Activated CD4-positive, CD25-positive, alpha-beta regulatory T cell treated with anti-CD3 and anti-CD28 coated beads, Interleukin-2, amount 50 U/mL, for 24 hours (primary cell): ENCODE data around the gene TMEM121.
"Not testable (repeated sequence)": the region's sequence is repeated elsewhere in the genome, so short reads cannot be mapped to it uniquely, and the experiment has no call there.

Experiments
- ATAC-seq, 2 donors: fragments of 150-1000 bp; cut with Tn5 transposase; one replicate each; pipeline ENCODE4 v1.10.0; 2021; ENCODE audit warnings: mild to moderate bottlenecking in 1 of 2, moderate library complexity in 1 of 2

The TMEM121 gene

GRCh38 chr14:105571181-105571951 is 45.0 kb downstream of the TMEM121 start:
- ATAC-seq: not testable (repeated sequence)

- ATAC-seq: not testable (repeated sequence)
Observed at GRCh38 chr14:105572063-105572462, 45.7 kb downstream of the TMEM121 start.

DNA sequence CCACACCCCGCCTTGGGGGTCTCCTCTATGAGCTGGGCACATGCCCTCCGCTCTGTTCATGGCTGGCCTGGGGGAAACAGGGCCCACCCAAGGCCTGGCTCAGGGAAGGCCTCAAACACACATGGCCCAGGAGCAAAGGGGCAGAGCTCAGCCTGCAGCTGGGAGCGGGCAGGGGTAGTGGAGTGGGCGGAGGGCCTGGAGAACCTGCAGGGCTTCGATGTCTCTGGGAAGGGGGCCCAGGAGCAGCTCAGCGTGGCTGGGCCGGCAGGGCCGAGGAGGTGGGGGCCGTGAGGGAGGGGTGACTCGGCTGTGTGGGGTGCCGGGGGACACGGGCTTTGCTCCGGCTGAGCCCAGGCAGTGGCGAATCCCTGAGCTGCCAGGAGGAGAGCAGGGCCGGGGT is 47.5 kb downstream of the TMEM121 start:
- not testable (repeated sequence) for ATAC-seq

DNA sequence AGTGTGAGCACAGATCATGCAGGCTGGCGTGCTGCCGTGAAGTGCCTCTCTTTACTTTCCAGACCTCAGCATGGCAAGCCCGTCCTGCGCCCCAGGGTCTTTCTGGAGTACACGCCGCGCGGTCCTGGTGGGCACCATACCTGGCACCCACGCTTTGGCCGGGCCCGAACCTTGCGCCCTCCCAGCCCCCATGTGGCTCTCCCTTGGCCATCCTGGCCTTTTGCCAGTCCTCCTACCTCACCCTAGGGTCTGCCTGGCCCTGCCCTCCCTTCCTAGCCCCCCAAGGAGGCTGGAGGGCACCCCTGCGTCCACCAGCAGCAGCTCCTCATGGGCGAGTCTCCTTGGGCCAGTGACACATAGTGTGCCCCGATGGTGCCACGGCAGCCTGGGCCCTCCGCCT is 48.0 kb downstream of the TMEM121 start:
- ATAC-seq: not testable (repeated sequence)

- ATAC-seq: peak; percentile 57 to 71
Observed at GRCh38 chr14:105575016-105575700, 48.8 kb downstream of the TMEM121 start.

DNA sequence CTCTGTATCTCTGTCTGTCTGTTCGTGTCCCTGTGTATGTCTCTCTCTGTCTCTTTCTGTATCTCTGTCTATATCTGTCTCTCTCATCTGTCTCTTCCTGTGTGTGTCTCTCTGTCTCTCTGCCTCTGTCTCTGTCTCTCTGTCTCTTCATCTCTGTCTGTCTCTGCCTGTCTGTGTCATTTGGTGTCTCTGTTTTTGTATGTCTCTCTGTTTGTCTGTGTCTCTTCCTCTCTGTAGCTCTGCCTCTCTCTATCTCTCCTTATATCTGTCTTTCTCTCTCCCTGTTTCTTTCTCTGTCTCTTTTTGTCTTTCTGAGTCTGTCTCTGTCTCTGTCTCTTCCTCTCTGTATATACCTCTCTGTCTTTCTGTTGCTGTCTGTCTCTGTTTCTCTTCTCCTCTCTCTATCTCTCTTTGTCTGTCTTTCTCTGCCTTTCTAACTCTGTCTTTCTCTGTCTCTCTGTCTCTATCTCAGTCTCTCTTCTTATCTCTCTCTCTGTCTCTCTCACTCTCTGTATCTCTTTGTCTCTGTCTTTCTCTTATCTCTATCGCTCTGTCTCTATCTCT is 50.2 kb downstream of the TMEM121 start:
- ATAC-seq: no peak

GRCh38 chr14:105577314-105577861 is 51.0 kb downstream of the TMEM121 start:
- ATAC-seq: no peak

DNA sequence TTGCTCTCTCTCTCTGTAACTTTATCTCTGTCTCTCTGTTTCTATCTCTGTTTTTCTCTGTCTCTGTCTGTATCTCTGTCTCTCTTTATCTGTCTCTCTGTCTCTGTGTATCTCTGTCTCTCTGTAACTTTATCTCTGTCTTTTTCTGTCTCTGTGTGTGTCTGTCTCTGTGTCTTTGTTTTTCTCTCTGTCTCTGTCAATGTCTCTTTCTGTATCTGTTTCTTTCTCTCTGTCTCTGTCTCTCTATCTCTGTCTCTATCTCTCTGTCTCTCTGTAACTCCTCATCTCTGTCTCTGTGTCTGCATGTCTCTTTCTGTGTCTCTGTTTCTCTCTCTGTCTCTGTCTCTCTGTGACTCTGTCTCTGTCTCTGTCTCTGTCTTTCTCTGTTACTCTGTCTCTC is 51.7 kb downstream of the TMEM121 start:
- no peak for ATAC-seq

GRCh38 chr14:105579221-105579620 is 52.8 kb downstream of the TMEM121 start:
- ATAC-seq: not testable (repeated sequence)
